Measurements from ENCODE around the gene PAQR9.

GRCh38 chr3:142943870-142944269, 19.6 kb downstream of the PAQR9 start:
- TF ChIP-seq CTCF (IDR thresholded peaks at IDR 0.05) (no peak), POLR2A (IDR thresholded peaks at IDR 0.05) (no peak)

All from thyroid gland (tissue), 4 donors.